NCI-H69 (cell line): ENCODE measurements around the gene CETN3.
"Not testable (repeated sequence)": the region's sequence is repeated elsewhere in the genome, so short reads cannot be mapped to it uniquely, and the experiment has no call there.

ENCODE experiments used
- DNase-seq: peaks from one replicate; lab custom pipeline; 2025; lab: John Stamatoyannopoulos, UW

CETN3 gene

GRCh38 chr5:90381213-90381929, 28.2 kb downstream of the CETN3 start:
- no peak for DNase-seq

DNA sequence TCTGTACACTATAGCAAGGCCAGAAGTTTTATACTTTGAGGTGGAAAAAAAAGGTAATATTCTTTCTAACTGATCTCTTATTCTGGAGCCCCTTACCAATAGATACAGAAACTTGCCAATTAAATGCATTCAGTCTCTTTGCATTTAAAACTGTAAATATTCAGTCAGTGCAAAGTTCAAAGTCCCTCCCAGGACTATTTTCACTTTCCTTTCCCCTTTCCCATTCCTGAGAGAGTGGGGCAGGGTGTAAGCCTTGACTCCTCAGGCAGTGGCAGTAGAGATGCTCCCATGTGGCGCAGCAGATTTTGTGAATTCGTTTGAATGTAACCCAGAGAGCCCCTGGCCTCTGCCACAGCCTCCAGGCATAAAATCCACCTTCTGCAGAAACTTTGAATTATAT, 29.9 kb downstream of the CETN3 start:
- DNase-seq = no peak

- DNase-seq = no peak
These were observed 30.8 kb downstream of the CETN3 start for GRCh38 chr5:90378752-90379151.

- DNase-seq = not testable (repeated sequence)
These were observed 38.3 kb downstream of the CETN3 start for GRCh38 chr5:90371269-90371668.

DNA sequence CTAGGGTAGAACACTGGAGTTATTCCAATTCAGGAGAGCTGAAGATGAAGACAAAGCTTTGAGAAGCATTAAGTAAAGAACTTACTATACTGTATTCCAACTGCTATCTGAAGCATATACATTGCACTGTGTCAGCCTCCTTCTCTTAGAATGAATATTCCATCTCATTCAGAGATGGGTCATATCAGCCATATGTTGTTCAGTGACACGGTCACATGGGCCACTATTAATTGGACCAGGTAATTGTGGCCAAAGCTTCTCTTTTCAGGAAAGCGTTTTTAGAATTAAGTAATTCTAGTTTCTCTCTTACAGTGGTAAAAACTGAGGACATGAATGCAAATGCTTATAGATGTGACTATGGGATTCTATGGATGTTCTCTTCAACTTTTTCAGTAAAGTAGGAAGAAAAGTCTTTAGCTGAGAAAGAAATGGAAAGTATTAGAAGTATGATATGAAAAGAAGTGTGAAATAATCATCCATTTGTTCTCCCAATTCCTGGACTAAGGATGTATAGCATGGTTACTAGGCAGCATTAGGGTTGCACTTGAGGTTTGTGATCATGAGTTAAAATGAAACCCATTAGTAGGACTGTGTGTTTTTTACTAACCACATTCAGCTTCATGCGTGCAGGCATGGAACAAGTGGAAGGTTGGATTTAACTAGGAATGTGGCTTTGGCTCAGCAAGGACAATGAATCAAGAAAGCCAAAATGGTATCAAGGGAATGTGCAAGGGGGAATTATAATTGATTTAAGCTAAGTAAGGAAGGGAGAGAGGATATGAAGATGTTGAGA, 40.9 kb downstream of the CETN3 start:
- DNase-seq = no peak

GRCh38 chr5:90367879-90368278, 41.7 kb downstream of the CETN3 start:
- no peak for DNase-seq

DNA sequence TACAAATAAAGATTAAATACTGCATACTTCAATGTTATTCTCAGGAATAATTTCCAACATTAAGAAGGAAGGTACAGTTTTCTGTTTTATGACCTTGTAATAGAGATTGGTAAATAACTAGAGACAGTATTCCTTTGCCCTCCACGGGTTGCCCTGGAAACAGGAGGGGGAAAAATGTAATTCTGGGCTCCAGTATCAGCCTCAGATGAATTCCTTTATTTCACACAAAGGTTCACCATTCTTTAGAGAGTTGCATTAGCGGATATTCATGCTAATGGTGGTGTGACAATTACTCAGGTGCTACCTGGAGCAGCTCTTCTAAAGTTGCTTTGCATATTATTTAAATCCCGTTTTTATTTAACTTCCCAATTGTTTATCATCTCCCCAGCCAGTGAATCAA, 42.6 kb downstream of the CETN3 start:
- DNase-seq = no peak

GRCh38 chr5:90365328-90365727, 44.2 kb downstream of the CETN3 start:
- no peak for DNase-seq

DNA sequence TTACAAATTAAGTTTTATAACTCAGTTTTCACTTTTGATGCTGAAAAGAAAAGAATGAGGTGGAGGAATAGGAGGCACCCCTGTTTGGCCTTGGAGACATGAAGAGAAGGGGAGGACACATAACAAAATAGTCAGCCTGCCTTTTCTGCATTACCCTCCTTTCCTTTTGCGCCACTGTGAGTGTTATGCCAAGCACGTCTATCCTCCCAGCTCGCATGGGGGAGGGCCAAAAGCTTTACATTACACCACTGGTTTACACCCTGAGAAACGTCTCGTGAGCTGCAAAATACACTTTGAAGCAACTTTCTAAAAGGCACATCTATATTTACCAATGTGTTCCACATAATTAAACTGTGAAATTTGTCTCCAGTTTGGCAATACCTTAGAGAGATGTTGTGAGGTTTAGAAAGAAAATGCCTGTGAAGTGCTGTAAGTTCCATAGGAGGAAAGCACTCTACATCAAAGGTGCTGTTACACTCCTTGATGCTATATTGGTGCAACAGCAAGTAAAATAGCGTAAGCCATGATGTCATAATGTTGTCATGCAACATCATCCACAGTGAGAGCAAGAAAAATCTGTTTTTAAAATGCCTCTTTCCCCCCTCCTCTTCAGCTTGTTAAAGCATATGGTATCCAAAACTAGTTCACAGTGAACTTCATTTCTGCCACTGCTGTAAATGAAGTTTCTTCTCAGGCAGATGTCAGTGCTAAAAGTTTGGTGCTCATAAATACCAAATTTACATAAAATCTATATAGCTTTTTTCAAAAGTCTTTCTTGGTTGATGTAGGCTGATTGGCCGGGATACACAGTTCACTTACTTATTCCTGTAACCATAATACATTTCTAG, 50.3 kb downstream of the CETN3 start:
- no peak for DNase-seq

- DNase-seq = peak; percentile 89
These were observed 52.9 kb downstream of the CETN3 start for GRCh38 chr5:90356622-90357021.

DNA sequence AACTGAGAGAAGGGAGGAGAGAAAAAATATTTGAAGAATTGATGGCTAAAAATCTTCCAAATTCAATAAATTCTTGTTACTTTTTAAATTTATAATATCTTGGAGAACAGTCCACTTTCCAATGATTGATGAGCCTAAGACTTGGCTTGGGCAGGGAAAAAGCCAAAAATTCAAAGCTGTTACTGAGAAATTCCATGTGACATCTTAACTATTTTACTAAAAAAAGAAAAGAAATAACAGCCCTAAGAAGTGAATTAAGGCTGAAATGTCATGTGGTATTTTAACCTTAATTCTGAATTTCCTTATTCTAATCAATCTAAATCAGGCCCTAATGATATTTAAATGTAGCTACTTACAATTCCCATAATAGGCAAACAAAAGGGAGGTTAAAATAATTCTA, 53.4 kb downstream of the CETN3 start:
- no peak for DNase-seq

GRCh38 chr5:90355635-90356034, 53.9 kb downstream of the CETN3 start:
- DNase-seq = no peak

DNA sequence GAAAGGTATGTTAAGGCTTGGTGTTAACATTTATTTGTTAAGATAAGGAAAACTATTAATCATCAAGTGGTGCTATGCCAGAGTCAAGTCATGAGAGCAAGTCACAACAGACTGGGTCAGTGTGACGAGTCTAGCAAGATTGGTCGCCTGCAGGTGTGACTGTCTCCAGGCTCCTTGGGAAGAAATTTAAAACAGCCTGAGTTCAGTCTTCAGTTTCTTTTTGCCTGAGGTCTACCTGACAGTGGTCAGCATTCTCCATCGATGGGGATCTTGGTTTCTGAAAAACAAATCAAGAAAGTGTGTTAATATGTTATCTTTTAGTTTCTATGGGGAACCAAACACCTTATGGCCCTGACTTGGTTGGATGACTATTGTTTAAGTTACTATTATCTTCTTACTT, 56.3 kb downstream of the CETN3 start:
- no peak for DNase-seq

DNA sequence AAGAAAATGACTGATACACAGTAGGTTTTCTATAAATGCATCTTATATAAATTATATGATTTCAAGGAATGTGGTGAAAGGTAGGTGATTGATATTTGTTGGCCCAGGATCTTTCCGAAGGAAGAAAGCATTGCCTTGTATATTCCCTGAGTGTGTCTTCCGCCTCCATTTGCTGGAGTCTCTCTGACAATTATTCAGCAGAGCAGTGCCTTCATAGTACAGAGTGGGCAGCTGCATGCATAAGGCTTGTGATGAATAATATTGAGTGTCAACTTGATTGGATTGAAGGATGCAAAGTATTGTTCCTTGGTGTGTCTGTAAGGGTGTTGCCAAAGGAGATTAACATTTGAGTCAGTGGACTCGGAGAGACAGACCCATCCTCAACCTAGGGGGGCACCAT, 58.5 kb downstream of the CETN3 start:
- DNase-seq = no peak

DNA sequence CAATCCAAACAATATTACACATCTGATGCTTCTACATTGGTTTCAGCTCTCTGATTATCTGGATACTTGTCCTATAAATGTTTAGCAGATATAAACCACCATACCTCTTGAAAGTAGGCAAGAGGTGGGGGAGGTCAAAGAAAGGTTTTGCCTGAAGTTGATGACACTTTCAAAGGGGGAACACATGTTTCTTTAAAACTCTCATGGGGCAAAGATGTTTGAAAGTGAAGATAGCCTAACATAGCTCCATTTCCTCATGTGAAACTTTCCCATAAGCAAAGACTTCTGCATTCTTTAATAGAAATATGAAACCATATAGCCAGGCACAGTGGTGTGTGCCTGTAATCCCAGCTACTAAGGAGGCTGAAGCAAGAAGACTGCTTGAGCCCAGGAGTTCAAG, 62.1 kb downstream of the CETN3 start:
- no peak for DNase-seq

- no peak for DNase-seq
These were observed 63.9 kb downstream of the CETN3 start for GRCh38 chr5:90345684-90346083.

DNA sequence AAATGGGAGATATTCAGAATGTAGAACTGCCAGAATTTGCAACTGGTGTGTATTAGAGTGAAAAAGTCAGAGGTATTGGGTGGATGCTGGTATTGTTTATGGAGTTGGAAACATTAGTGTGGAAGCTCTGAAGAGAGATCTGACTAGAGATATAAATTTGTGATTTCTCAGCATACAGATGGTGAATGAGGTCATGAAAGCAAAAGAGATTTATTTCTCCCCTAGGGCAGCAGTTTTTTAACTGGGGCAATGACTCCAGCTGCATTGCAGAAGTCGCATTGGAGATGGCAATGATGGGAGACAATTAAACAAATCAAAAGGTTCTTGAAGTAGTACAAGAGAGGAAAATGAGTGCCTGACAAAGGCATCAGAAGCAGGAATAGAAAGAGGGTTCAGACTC, 64.9 kb downstream of the CETN3 start:
- DNase-seq = peak; percentile 9

DNA sequence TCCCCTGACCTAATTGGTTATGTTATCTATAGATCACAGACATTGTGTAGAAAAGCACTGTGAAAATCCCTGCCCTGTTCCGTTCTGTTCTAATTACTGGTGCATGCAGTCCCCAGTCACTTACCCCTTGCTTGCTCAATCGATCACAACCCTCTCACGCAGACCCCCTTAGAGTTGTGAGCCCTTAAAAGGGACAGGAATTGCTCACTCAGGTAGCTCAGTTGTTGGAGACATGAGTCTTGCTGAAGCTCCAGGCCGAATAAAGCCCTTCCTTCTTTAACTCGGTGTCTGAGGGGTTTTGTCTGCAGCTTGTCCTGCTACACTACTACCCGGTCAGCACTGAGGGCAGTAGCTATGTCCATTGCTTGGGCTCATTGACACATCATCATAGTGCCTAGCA, 65.8 kb downstream of the CETN3 start:
- DNase-seq = not testable (repeated sequence)

DNA sequence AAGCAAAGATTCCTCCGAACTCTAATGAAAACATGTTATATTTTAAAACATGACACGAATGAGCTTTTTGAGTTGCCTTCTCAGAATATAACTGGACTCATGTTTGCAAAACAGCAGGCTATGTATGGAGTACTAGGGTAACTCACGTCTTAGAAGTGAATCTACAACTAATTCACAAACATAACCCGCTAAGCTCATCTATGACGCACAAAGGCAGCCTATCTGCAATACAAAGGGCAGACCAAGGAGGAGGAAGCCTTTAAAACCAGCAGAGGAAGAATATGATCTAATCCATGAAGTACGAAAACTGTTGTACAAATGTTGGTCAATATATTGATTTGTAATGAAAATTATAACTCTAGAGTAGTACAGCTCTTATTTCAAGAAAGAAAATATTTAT, 67.0 kb downstream of the CETN3 start:
- DNase-seq = no peak
